Adrenal gland (tissue), 5 donors: ENCODE measurements around the gene PRODH.

Experiments
- POLR2A ChIP-seq, 2 donors: fragments of 450-650 bp; IDR thresholded peaks; one replicate each; pipeline ENCODE4 v1.6.1; 2017; ENCODE audit warnings: antibody characterized with exemption in 2 of 2, mild to moderate bottlenecking in 2 of 2, moderate library complexity in 1 of 2
- TF ChIP-seq, protein P1 (sequence below), 6 experiments: fragments of 450-650 bp in 4 of 6; fragments of 200-600 bp in 2 of 6; sonication (generic) in 1 of 6; IDR thresholded peaks; 1 replicate in 5 of 6; 2 replicates in 1 of 6; pipeline versions ENCODE4 v1.5.1 to v1.8.0; 2016 to 2021; ENCODE audit warnings: antibody characterized with exemption in 6 of 6, mild to moderate bottlenecking in 2 of 6, moderate library complexity in 1 of 6
- donor health status: DM: no; HTN: no; CAD: no.

DNA sequence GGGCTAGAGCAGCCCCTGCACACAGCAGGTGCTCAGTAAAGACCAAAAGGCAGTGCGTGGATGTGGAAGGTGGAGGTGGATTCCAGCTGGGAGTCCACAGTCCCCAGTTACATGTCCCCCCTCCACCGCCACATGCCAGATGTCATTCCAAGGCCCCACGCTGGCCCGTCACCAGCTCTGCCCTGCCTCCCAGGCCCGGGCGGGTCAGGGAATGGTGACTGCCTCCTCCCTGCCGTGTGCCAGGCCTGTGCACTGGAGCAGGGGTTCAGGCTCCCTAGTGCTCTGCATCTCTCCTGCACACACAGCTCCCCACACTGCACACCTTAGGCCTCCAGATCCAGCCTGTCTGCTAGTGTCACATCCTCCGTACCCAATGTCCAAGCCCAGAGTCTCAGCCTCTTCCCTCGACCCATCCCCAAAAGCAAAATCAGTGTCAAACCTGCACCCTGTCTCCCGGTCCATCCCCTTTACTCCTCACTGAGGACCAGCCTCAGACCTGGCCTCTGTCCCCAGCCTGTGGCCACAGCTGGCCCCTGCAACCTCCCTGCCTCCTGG is 40.2 kb upstream of the PRODH start:
- TF ChIP-seq POLR2A (IDR thresholded peaks at IDR 0.05), result no peak
- TF ChIP-seq, protein P1, sequence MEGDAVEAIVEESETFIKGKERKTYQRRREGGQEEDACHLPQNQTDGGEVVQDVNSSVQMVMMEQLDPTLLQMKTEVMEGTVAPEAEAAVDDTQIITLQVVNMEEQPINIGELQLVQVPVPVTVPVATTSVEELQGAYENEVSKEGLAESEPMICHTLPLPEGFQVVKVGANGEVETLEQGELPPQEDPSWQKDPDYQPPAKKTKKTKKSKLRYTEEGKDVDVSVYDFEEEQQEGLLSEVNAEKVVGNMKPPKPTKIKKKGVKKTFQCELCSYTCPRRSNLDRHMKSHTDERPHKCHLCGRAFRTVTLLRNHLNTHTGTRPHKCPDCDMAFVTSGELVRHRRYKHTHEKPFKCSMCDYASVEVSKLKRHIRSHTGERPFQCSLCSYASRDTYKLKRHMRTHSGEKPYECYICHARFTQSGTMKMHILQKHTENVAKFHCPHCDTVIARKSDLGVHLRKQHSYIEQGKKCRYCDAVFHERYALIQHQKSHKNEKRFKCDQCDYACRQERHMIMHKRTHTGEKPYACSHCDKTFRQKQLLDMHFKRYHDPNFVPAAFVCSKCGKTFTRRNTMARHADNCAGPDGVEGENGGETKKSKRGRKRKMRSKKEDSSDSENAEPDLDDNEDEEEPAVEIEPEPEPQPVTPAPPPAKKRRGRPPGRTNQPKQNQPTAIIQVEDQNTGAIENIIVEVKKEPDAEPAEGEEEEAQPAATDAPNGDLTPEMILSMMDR (IDR thresholded peaks at IDR 0.05), result no peak
